LNCAP (cell line): ENCODE data around the gene MYO1E.

Experiments
- CTCF ChIP-seq: fragments of 450-650 bp; IDR thresholded peaks from 2 replicates; pipeline ENCODE4 v1.5.1; 2017; ENCODE audit warnings: mild to moderate bottlenecking

MYO1E gene

GRCh38 chr15:59137566-59137965, 235.1 kb downstream of the MYO1E start:
- no peak for TF ChIP-seq CTCF

GRCh38 chr15:59133929-59134427, 238.7 kb downstream of the MYO1E start:
- no peak for TF ChIP-seq CTCF

DNA sequence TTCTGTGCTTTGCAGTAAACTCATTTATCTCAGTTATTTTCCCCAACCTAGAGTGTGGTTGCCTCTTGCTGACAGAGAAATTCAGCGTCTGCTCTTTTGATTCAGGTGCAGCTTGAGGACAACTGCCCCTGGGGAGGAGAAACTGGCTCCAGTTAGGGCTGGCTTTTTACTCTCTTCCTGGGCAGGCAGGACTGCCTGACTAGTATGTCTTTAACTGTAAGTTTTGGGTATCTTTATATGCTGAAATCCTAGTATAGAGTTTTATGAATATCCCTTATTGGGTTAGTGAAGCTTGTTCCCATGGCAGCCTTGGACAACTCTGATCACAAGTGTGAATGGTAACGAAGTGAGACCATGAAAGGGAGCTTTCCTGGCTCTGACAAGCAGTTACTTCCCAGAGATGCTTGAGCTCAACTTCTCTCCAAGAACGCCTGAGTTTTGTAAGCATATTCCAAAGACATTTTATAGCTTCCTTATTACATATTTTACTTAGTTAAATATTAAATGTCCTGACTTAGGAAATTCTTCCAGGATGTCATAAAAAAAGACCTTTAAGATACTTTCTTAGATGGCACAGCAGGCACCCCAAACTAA, 240.6 kb downstream of the MYO1E start:
- TF ChIP-seq CTCF, result no peak

- TF ChIP-seq CTCF, result no peak
These were observed 241.2 kb downstream of the MYO1E start for GRCh38 chr15:59131456-59131855.

DNA sequence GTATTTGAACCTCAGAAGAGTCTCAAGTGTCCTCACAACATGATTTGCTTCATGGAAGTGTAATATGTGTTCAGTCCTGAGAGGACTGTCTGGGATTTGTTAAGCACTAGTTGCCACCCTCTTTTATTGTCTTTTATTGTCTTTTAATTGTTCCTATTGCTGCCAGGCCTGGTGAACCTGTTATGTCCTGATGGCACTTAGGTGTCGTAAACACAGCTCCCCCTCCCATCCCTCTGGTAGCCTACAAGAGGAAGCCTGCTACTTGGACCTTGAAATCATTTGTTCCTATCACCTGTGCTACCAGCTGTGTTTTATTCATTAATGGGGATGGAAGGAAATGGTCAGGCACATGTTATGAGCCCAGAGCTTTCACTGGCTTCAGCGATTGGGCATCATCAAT, 248.4 kb downstream of the MYO1E start:
- TF ChIP-seq CTCF, result no peak

DNA sequence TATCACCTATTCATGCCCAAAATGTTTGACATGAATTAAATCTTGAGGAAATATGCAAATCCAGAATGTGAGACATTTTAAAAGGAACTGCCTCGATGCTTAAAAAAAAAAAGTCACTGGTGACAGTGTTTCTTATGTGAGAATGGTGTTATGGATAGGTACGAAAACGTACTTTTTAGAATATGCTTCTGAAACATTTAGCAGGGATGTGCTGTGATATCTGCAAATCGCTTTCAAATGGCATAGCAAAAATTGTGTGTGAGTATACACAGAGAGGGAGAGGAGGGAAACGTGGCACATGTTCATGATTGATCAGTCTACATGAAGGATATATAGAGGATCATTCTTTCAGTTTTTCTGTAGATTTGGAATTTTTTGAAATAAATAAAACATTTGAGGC, 251.7 kb downstream of the MYO1E start:
- TF ChIP-seq CTCF, result no peak

- TF ChIP-seq CTCF, result no peak
These were observed 253.0 kb downstream of the MYO1E start for GRCh38 chr15:59119625-59120024.

DNA sequence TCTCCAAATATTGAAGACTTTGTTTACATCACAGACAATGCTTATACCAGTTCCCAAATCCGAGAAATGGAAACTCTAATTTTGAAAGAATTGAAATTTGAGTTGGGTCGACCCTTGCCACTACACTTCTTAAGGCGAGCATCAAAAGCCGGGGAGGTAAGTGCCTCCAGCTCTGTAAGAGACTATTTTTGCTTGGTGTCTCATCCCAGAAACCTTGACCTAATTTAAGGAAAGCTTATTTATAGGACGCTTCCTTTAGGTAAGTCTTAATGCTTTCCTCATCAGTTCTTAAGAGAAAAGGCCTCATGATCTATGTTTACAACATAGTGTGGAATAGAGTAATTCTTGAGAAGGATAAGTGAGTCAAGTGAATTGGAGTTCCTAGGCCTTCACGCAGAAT, 255.9 kb downstream of the MYO1E start:
- TF ChIP-seq CTCF, result no peak
